MV-4-11 (cell line): ENCODE measurements around the gene SLC6A6.

Experiments used
- DNase-seq: peaks from one replicate; lab custom pipeline; 2025; lab: John Stamatoyannopoulos, UW

The SLC6A6 gene

DNA sequence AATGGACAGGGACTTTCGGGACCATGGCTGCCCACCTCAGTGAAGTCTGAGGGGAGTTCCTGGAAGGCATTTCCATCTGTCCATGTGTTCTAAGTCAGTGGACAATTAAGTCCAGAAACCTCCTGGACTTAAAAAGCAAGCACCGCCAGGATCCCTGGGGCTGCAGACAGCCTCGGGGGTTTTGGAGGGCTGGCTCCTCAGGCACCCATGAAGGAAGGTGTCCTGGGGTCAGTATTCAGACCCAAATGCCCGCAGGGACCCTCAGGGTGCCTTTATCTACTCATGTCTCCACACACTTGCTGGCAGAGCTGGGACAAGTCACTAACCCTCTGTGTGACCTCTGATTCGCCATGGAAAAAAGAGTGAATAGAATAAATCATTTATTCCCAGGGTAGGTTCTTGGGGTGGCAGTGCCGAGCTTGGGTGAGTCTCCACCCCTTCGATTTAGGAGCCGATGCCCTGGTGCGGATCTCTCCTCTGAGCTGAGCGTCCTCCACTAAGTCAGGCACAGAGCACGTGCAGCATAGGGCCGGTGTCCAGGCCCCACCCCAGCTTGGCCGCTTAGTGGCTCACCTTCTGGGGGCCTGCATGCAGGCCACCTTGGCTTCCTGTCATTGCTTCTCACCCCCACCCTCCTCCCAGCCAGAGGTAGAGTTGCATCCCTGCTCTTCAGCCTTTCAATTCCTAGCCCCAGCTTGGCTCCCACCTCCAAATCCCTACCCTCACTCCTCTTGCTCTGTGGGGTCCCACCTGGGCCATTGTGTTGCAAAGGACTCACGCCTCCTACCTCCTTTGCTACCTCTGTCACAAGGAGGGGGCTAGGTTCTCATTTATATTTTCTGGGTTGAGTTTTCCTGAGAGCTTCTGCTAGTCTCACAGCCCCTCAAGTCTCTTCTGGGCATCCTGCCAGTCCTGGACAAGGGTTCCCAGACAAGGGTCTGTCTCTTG, 19.9 kb downstream of the SLC6A6 start:
- no peak for DNase-seq

DNA sequence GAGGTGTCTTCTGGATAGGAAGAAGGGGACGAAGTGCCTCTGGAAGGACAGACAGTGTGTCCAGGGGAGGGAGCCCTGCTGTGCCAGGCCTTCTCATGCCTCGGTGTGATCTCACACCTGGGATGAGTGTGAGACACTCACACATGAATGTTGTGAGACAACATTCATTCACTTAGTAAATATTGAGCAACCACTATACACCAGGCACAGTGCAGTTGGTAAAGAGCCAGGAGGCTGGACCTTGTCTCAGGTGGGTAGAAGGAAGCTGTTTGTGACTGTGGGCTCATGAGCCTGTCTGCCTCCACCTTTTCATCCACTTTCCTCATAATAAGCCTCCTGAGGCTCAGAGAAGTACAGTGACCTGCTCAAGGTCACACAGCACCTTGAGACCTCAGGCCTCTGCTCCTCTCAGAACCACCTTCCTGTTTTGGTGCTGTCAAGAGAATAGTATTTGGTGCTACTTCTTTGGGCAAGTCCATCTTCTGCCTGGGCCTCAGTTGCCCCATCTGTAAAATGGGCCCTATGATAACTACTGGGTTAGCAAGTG, 20.9 kb downstream of the SLC6A6 start:
- no peak for DNase-seq

DNA sequence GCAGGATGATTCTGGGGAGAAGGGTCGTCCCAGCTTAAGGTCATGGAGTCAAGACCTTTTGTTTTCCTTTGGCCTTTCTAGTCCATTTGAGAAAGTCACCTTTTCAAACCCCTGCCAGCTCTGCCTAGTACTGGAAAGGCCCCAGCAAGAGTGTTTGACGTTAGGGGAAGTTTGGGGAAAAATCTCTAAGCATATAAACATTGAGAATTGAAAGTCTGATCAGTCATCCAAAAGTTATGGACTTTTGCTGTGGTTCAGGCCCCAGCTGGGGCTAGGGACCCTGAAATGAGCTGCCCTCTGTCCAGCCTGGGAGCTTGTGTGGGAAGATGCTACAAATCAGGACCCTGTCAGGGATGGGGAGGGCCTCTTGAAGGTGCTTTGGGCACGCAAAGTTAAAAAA, 21.6 kb downstream of the SLC6A6 start:
- no peak for DNase-seq

DNA sequence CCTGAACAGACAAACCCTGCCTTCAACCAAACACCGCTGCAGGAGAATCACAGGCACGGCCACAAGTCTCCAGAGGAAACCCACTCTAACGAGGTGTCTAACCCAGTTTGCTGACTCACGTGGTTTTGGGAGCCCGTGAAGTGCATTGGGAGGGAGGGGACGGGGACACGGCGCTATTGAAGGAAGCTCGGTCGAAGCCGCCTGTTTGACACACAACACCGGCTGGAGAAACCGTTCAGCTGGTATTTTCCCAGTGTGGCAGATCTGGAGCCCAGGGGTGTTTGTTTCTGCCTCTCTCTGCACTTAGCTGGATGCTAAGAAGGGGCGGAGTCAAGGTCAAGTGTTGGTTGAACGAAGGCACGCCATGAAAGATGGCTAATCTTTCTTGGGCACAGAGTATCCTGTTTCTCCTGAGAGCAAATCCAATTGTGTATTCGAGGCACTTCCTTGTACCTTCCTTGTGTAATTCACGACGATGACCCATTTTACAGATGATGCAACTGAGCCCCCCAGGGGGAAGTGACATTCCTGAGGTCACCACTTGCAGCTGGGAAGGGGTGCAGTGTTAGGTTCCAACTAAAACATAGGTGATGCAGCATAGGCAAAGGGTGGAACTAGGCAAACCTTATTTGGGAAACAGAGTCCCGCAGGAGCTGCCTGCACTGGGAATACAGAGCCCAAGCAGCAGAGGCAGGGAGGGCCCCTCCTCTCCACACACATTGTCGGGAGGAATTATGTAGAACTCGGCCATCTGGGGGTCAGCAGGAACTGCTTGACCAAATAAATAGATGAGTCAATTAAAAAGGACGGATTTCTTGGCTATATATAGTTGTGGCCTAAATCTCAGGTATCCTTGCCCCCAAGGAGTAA, 22.5 kb downstream of the SLC6A6 start:
- peak; percentile 28 for DNase-seq

DNA sequence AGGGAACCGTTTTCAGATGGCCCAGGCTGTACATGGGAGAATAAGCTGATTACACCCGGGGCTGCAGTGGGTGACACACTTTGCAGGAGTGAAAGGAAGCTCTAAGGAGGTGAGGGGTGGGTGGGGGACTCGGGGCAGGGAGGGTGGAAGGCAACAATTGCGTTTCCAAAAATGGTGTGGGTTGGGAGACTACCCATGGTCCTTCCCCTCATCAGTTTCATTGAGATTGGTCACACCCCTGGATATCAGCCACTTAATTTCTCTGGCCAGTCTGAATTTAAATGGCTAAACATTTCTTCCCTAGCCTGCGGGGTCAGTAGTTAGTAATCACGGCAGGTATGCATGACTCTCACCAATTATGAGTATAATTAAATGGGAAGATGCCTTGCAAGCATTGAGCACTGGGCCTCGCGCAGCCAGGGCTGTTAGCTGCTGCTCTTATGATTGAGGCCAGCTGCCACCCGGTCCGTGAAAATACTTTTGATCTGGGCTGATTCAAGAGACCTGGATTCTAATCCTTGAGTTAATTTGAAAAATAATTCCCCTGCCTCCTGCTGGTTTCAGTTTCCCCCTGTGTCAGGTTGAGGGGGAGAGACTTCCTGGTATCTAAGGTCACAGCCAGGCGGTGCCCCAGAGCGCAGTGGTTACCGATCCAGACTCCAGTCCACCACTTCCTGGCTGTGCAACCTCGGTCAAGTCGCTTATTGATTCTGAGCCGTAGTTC, 23.3 kb downstream of the SLC6A6 start:
- peak; percentile 92 for DNase-seq

DNA sequence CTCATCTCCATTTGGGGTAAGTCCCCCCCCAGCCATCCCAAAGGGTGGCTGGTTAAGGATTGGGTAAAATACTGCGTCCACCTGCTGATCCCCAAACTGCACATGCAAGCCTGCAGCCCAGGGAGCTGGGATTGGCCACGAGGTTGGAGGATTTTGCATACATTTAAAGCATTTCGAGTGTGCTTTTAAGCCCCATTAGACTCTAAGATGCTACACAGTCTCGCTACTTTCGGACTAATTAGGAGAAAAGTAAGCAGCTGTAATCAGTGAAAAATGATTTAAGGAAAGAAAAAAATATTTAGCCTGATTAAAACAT, 23.9 kb downstream of the SLC6A6 start:
- DNase-seq: no peak

DNA sequence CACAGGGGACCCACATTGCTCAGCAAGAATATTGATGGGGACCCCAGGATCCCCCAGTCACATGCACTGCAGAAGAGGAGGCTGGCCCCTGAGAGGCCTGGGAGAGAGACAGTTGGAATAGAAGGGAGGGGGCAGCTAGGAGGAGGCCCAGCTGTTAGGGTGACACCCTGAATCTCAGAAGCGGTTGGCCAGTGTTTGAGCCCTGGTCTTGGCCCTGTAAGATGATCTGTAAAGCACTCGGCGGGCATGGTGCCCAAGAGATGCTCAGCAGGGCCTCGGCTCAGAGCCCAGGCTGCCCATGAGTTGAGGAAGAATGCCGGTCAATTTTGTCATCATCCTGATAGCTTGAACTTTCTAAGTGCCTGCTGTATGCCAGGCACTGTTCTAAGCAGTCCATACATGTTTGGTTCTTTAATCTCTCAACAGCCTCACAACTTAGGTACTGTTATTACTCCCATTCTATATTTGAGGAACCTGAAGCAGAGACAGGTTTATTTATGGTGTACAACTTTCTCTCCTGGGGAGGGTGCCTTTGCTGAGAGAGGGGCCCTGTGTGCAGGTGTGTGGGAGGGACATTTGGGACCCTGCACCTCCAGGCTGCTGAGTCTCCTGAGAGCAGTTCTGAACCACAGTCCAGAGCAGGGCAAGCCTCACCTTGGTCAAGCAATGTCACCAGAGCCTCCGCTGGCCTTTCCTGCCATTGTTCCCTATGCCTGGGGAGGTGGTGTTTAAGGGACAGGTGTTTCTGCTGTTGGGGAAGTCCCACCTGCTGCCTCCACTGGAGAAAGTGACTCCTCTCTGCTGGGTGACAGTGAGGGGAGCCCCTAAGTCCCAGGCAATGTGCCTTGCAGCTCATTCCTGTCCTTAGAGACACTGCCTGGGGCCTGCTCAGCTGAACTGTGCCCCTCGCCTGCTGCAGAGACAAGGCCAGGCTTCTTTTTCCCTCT, 26.0 kb downstream of the SLC6A6 start:
- DNase-seq: no peak

DNA sequence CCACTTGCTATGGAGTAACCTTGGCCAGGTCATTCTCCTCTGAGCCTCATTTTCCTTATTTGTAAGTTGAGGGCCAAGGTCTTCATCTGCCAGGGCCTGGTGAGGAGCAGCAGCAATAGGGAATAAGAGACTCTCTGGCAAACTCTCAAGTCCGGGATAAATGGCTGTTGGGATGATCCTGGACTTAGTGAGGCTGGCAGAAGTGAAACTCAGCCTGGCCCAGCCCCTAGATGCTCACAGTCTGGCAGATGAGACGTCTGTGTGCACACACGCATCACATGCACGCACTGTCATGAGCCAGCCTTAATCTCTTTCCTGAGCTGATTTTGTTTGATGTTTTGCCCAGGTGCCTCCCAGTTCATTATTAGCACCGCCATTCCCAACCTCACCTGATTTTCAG, 26.8 kb downstream of the SLC6A6 start:
- DNase-seq: peak; percentile 67

DNA sequence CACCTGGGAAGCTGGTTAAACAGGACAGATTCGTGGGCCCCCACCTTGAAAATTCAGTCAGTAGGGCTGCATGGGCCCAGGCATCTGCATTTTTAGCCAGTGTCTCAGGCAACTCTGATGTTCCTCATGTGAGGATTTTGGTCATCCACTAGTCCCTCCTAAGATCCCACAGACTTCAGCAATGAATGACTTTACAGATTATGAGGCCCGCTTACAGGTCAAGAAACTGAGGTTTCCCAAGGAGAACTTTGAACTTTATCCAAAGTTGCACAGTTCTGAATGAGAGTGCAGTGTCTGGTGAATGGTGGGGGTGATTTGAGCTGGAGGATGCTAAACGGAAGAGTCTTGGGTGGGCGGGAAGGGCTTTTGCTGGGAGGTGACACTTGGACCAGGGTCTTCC, 27.2 kb downstream of the SLC6A6 start:
- no peak for DNase-seq

DNA sequence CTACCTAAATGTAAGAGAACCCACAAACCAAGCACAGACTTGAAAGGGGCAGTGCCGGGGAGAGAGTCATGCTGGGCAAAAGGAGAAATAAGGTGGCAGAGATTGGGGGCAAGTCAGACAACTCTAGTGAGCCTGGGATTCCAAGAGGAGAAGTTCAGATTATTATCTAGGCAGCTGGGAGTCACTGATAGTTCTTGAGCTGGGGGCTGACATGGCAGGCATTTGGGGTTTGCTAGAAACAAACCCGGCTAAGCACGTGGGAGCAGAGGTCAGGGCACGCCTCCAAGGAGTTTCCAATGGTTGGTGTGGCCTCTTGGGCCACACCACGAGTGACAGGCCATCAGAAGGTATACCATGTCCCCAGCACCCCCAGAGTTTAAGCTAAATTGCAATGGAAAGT, 27.6 kb downstream of the SLC6A6 start:
- no peak for DNase-seq

DNA sequence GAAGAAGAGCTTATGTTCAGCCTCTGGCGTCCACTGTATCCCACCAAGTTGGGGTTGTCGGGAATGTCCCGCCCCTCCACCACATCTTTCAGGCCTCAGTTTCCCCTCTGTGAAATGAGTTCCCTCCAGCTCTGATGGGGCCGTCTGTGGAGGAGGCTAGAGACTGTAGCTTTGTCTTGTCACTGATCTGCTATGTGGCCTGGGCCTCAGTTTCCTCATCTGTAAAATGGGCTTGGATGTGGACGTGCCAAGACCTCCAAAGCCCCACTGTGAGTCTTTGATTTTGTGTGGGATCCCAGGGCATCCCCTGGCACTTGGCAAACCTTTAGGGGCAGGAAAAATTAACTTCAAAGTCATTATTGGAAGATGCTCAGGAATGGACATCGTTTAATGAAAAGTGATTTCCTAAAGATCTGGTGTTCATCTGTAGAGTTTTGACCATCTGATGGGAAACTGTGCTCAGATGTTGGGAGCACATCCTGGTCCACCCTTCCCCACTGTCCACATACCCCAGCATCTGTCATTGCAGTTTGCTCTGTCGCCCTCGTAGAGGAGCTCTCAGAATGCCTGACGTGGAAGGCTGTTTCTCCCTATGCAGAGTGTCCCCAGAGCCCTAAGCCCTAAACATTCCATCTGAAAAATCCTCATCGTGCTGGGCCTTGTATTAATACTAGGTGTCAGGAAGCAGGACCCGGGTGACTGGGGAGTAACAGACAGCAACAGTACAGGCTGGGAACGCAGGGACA, 28.5 kb downstream of the SLC6A6 start:
- no peak for DNase-seq

DNA sequence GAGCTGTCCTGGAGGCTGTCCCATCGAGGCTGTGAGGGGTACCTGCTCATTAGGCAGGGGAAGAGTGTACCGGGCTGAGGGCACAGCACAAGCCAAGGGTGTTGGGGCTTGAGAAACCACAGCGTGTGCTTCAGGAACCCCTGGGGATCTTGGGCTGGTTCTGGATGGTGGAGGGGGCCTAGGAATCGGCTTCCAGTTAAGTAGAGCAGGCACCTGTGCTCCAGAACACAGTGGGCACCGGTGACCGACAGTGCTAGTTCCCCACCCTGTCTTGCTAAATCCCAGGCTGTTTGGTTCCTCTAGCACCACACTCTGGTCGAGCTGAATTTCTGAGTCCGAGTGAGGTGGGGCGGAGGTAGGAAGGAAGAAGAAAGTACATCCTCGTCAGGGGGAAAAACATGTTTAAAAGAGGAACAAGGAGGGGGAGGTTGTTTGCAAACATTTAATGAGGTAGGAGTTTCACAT, 29.1 kb downstream of the SLC6A6 start:
- no peak for DNase-seq

DNA sequence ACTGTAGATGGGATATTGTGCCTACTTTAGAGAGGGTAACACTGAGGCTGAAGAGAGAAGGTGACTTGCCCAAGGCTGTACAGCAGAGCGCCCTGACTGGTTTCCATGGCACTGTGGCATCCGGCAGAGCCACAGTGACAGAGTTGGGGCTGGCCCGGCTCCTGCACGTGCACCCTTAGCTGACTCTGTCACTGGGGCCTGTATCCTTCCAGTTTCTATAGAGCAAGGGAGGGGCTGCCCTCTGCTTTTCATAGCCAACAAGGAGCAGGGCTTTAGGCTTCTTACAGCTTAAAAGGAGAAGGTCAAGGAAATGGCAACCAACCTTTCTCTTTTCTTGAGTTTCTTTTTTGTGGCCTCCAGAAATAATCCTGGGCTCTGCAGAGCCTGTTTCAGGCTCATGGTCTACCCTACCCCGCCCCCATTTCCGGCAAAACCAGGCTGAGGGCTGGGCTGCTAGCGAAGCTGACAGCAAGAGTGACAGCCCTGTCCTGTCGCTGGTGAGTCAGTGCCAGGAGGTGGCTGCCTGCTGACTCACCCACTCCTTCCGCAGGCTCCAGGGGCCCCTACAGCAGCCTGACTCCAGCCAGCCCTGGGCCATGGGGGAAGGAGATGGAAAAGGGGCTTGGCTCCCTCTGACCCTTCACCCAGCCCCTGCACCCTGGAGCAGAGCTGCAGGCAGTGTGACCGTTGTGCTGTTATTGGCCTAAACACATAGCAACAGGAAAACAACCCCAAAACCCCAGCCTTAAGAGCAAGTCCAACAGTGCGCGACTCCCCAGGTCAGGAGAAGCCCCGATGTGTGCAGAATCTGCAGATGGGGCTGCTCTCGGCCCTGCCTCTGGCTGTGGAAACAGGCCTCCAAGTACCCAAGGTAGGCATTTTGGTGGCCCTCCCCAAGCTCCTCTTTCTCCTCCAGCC, 29.8 kb downstream of the SLC6A6 start:
- DNase-seq: peak; percentile 100

DNA sequence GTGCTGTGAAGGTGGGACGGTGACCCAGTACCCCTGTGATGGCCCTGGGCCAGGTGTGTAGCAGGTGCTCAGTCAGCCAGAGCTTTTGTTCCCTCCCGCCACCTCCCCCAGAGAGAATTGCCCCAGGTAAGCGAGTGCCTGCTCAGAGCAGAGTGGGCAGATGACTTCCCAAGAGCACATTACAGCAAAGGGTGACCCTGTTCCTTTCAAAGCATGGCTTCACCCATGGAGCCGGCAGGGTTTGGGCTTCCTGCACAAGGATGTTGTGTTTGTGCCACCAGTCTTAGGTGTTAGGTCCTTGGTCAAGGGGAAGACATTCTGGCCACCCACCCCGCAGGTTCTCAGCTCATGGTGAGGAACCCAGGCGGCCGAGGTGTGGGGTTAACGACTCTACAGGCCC, 30.7 kb downstream of the SLC6A6 start:
- no peak for DNase-seq

DNA sequence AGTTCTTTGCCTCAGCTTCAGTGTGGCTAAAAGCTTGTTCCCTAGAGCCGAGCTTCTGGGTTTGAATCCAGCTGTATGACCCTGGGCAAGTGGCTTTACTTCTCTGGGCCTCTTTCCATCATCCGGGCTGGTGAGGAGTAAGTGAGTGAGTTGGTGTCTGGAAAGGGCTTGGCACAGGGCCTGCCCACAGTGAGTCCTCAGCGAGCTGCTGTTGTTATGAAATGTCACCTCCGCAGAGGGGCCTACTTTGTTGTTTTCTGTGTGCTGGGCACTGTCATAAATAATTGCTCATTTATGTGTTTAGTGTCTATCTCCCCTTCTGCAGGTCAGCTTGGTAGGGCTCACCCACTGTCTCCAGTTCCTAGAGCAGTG, 31.7 kb downstream of the SLC6A6 start:
- peak; percentile 34 for DNase-seq

DNA sequence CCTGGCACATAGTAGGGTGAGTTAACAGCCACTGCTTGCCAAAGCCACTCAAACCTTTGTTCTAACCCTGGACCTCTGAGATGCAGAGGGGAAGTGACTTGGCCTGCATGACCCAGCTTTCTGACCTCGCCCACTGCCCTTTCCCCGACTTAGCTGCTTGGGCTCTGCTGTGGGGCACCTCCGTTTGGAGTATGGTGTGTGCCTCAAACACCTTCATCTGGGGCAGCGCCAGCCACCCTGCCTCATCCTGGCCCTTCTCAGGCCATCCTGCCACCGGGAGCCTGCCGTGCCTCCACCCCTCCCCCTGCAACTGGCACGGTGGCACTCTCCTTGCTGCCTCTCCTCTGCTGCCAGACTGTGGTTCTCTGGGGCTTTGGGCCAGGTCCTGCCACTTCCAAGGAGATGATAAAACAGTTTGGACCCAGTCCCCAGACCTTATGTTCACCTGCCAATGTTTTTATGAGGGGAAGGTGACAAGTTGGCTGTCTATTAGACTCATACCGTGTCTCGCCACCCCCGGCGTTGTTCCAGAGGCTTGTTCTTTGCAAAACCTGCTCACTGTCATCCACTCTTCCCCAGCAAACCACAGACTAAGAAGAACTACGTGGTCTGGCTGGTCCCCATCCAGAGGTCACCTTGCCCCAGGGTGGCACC, 32.2 kb downstream of the SLC6A6 start:
- DNase-seq: peak; percentile 34

DNA sequence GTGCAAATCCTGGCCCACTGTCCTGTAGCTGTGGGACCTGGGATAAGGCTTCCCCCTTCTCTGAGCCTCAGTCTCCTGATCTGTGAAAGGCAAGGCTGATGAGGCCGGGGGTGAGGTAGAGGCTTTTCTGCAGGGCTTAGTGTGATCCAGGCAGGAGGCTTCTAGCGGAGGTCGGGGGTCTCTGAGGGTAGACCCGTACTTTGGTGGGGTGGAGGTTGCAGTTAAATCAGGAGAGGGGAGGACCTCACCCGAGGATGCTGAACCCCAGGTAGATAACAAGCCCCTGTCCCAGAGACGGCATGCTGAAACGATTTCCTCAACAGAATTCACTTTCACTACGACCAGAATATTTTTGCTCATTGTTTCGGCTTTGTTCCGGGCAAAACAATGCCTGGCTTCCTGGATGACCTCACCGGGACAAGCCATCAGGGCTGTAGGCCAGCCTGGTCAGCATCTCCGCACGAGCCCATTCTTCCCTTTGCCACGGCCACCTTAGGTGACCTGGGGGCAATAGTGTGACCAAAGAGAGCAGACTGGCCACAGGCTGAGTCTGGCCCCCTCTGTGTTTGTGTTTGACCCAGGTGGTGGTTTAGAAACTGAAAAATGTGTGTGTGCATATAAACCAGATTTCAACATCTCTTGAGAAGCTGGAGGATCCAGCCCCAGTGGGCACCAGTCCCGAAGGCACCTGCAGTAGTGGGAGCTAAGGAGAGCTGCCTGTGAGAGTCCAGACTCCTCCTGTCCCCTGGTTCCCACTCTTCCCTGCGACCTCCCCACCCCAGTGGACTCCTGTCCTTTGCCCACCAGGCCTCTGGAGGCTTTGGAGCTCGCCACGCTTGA, 33.0 kb downstream of the SLC6A6 start:
- no peak for DNase-seq

DNA sequence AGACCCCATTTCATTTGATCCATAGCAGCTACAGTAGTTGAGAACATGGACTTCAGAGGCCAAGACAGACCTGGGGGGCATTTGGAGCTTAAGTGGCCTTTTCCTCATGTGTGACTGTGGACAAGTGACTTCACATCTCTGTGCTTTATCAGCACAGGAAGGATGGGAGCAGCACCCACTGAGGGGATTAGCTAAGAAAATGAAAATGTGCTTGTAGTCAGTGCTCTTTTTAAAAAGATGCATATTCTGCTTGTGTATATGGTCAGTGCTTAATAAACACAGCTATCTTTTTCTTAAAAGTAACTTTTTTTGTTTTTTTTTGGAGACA, 34.5 kb downstream of the SLC6A6 start:
- DNase-seq: no peak
